AG10803 (cell line): ENCODE data around the gene CTDSPL.

Experiments used
- DNase-seq: peaks from one replicate; pipeline ENCODE4 v3.0.0; 2010; ENCODE audit warnings: low read depth
- H3K4me3 ChIP-seq: 2 replicates; pipeline ENCODE4 v1.5.1; 2011; ENCODE audit warnings: mild to moderate bottlenecking, low read length, control low read depth
- TF ChIP-seq, protein P1 (sequence below): conservative IDR thresholded peaks from 2 replicates; pipeline ENCODE4 v1.5.1; 2011; ENCODE audit warnings: mild to moderate bottlenecking, low read length, control low read depth, inconsistent platforms

Gene CTDSPL

DNA sequence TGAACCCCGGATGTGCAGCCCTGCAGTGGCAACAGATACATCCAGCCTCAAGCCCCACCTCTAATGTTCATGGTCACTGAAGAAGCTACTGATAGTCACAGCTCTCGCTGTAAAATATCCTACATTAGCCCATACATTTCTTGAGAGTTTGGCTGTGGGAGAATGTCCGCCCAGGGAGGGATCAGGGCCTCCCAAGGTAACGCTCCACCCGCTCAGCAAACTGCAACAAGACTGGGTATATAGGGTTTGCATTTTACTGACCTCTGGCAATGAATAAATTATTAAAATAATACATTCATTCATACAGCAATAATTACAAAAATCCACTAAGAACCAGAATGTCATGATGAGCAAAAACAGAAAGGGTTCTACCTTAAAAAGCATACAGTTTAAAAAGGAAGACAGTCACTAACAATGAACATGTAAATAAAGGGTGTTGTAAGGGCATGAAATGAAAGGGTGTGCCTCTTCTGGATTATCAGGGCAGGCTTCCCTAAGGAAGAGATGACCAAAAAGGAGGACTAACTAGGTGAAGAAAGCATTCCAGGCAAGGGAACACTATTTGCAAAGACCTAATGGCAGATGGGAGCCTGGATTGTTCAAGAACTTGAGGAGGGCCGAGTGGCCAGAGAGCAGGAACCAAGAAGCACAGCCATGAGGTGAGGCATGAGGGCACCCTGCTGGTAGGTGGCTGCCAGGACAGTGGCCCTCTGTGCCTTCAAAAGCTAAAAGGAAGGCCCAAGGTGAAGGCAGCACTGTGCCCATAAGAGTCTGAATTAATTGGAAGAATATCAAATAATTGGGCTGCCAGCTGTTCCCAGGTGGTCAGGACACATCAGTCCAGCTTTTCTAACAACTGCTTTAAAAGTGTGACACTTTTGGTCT lies 28.1 kb upstream of the CTDSPL start:
- no peak overlapping the region for H3K4me3 ChIP-seq
- no peak for DNase-seq
- TF ChIP-seq, protein P1, sequence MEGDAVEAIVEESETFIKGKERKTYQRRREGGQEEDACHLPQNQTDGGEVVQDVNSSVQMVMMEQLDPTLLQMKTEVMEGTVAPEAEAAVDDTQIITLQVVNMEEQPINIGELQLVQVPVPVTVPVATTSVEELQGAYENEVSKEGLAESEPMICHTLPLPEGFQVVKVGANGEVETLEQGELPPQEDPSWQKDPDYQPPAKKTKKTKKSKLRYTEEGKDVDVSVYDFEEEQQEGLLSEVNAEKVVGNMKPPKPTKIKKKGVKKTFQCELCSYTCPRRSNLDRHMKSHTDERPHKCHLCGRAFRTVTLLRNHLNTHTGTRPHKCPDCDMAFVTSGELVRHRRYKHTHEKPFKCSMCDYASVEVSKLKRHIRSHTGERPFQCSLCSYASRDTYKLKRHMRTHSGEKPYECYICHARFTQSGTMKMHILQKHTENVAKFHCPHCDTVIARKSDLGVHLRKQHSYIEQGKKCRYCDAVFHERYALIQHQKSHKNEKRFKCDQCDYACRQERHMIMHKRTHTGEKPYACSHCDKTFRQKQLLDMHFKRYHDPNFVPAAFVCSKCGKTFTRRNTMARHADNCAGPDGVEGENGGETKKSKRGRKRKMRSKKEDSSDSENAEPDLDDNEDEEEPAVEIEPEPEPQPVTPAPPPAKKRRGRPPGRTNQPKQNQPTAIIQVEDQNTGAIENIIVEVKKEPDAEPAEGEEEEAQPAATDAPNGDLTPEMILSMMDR, result no peak

DNA sequence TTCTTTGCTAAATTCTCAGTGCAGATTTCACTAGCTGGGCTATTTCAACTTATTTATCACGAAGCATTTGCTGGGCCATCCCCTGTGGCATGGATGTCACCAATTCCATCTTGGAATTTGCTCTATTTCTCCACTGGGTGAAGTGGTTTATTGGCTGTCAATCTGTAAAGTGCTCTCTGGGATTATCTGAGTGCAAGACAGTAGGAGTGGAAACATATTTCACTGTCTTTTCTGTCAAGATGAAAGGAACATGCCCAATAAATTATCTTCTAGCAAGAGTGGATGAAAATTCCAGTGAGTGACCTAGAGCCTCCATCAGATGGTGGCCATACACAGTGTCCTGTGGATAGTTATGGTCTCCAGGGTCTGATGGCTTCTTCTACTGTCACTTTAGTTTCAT lies 25.1 kb upstream of the CTDSPL start:
- no peak for DNase-seq
- H3K4me3 ChIP-seq, result no peak overlapping the region
- TF ChIP-seq, protein P1, result no peak

DNA sequence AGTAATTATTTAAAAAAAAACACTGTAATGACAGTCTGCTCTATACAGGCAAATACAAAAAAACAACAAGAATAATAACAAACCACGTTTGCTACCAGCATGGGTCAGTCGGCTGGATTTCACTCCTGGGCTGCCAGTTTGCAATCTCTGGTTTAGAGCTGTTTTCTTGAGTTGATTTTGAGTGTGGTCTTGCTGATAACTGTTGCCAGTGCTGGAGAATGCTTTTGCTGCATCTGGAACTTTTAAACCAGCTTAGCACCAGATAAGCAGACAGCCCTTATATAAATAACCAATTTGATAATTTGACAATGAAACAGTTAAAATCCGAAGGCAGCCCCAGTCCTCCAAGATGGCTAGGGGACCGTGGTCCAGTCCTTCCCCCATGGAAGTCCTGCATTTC lies 14.0 kb upstream of the CTDSPL start:
- DNase-seq, result no peak
- no peak overlapping the region for H3K4me3 ChIP-seq
- TF ChIP-seq, protein P1, result no peak

DNA sequence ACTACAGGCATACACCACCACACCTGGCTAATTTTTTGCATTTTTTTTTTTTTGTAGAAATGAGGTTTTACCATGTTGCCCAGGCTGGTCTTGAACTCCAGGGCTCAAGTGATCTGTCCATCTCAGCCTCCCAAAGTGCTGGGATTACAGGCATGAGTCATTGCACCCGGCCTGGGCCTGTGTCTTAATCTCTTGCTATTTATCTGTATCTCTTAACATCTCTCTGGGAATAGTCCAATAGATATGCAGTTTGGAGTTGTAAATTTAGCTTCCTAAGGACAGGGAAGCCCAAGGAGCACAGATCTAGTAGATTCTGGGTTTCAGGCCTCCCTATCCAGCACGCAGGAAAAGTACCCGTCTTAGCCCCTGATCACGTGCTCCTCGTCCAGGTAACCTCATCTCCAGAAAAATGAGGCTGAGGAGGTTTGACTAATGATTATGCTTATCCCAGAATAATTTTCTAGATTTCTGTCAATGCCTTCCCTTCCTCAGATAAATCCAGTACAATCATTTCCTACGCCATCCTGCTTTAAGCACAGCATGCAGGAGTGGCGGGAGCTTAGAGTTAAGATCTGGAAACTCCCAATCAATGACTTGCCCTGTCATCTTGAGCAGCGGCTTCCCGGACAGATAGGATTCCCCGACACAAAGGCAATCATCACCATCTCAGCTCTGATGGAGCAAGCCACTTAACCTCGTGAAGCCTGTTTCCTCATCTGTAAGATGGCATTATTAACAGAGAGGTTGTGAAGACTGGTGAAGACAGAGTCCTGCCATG lies 12.3 kb upstream of the CTDSPL start:
- no peak for DNase-seq
- TF ChIP-seq, protein P1, result no peak
- no peak overlapping the region for H3K4me3 ChIP-seq

DNA sequence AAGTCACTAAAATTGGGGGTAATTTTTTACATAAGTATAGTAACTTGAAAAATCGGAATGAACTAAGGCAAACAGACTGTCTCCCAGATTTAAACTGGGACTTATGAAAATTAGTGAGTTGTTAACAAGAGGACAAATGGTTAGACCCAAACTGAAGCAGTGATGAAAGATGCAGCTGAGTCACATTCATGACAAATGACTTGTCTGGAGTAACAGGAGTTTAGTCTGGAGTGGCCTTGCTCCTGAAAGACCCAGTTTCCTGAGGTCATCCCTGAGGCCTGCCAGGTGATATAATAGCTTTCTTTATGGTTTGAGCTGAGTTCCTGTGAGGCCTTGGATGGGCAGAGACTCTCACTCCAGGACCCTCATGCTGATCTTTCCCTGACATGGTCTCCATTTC lies 9.6 kb upstream of the CTDSPL start:
- TF ChIP-seq, protein P1, result no peak
- DNase-seq, result peak; percentile 59
- no peak overlapping the region for H3K4me3 ChIP-seq

DNA sequence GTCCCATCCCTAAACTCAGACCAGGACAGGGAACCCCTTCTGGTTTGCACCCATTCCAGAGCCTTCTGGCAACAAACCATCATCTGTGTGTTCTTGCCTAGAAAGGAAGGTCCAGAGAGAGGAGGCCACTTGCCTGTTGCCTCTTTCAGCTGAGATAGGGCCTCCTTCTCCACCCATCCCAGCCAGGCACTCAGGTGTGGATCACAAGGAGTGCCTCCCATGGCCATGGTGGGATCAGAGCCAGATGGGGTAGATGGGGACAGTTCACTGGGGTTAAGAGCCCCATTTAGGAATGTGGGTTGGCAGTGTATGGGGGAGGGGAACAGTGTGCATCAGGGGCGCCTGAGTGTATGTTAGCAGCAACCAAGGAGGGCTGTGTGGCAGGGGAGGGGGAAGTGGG lies 8.9 kb upstream of the CTDSPL start:
- TF ChIP-seq, protein P1, result no peak
- DNase-seq, result no peak

More for the DNA sequence above, 8.9 kb upstream of the CTDSPL start:
- H3K4me3 ChIP-seq, result no peak overlapping the region
